Adrenal gland (tissue), 5 donors: ENCODE data around the gene CXCL12.

Experiments used
- POLR2A ChIP-seq, 2 donors: fragments of 450-650 bp; IDR thresholded peaks; one replicate each; pipeline ENCODE4 v1.6.1; 2017; ENCODE audit warnings: antibody characterized with exemption in 2 of 2, mild to moderate bottlenecking in 2 of 2, moderate library complexity in 1 of 2
- TF ChIP-seq, protein P1 (sequence below), 6 experiments: fragments of 450-650 bp in 4 of 6; fragments of 200-600 bp in 2 of 6; sonication (generic) in 1 of 6; IDR thresholded peaks; 1 replicate in 5 of 6; 2 replicates in 1 of 6; pipeline versions ENCODE4 v1.5.1 to v1.8.0; 2016 to 2021; ENCODE audit warnings: antibody characterized with exemption in 6 of 6, mild to moderate bottlenecking in 2 of 6, moderate library complexity in 1 of 6
- donor health status: DM: no; HTN: no; CAD: no.

DNA sequence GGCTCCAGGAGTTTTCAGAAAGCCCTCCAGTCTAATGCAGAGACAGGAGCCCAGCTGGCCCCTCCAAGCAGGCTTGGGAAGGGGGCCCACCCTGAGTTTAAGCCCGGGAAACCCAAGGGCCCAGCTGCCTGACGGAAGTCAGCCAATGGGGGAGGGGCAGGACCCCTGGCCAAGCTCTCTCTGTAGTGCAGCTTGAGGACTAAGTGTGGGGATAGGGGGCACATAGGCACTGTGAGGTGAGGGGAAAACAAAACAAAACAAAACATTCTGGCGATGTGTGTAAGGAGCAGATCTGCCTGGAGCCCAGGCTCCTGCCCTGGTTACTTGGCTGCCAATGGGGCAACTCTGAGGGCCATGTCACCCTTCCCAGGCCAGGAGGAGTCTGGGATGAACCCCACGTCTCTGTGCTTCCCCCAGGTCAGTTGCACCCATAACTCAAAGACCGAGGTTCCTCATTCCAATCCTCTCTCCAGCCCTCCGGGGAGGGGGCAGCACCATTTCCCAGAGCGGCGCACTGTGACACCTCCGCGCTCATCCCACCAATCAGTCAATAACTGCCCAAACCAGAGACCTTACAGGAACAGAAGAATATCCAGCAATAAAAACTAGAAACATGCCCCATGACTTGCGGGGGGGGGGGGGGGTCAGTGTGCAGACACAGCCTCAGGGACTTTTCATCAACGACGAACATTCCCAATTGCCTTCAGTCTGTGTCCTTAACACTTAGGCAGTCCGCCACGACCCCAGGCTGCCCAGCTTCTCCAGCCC lies 1.7 kb downstream of the CXCL12 start:
- TF ChIP-seq, protein P1, sequence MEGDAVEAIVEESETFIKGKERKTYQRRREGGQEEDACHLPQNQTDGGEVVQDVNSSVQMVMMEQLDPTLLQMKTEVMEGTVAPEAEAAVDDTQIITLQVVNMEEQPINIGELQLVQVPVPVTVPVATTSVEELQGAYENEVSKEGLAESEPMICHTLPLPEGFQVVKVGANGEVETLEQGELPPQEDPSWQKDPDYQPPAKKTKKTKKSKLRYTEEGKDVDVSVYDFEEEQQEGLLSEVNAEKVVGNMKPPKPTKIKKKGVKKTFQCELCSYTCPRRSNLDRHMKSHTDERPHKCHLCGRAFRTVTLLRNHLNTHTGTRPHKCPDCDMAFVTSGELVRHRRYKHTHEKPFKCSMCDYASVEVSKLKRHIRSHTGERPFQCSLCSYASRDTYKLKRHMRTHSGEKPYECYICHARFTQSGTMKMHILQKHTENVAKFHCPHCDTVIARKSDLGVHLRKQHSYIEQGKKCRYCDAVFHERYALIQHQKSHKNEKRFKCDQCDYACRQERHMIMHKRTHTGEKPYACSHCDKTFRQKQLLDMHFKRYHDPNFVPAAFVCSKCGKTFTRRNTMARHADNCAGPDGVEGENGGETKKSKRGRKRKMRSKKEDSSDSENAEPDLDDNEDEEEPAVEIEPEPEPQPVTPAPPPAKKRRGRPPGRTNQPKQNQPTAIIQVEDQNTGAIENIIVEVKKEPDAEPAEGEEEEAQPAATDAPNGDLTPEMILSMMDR (IDR thresholded peaks at IDR 0.05), result no peak
- TF ChIP-seq POLR2A (IDR thresholded peaks at IDR 0.05), result no peak
